HuH-7.5 (cell line): ENCODE measurements around the gene STEEP1.

Experiments used
- DNase-seq: peaks from one replicate; pipeline ENCODE4 v3.0.0; 2011; ENCODE audit warnings: low spot score

The STEEP1 gene

DNA sequence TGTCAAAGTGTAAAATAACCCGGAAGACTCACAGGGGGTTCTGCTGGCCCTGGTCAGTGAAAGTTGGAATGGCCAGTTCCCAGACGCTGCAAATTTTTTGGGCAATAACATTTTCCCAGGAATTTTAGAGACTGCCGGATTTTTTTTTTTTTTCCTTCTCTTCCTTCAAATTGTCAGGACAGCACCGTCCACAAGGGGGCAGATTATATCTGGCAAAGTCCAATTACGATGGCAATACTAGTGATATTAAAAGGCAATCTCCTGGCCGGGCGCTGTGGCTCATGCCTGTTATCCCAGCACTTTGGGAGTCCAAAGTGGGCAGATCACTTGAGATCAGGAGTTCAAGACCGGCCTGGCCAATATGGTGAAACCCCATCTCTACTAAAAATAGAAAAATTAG is 76.5 kb downstream of the STEEP1 start:
- DNase-seq = no peak
